NK-92 (cell line): Measurements from ENCODE around the gene ALLC.

Source experiments
- DNase-seq: peaks from one replicate; lab custom pipeline; 2025; ENCODE audit not compliant: unreplicated experiment; lab: John Stamatoyannopoulos, UW

ALLC gene

GRCh38 chr2:3675687-3676086, 17.7 kb downstream of the ALLC start:
- DNase-seq: no peak

DNA sequence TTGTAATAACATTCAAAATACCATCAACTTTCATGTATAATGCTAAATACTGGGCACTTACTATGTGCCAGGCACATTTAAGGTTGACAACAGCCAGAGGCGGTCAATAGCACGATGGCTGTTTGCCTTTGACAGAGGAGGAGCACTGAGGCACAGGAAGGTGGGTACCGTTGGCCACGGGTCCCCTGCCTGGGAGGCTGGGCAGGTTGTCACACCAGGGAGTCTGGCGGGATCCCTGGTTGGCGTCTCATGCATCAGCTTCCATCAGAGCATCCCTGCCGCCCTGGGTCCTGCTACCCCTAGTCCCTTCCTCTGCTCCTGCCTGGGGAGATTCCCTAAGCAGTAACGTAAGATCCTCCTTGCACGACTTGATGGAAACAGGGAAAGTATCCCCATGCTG, 19.4 kb downstream of the ALLC start:
- DNase-seq: no peak

DNA sequence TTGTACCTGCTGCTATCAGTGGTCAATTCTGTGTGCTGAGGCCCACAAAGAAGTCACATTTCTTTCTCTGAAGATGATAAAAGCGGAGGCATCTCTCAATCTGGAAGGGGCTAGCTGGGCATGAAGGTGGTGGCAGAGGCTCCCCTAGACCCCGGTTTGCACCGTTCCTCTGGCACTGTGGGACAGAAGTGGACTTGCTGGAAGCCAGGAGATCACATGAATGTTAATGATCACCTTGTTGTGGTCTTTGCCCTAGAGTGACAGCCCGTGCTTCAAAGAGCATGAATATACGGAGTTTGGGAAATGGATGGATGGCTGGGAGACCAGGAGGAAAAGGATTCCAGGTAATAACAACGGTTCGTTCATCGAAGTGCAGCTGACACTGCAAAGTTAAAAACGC, 20.2 kb downstream of the ALLC start:
- DNase-seq: no peak

DNA sequence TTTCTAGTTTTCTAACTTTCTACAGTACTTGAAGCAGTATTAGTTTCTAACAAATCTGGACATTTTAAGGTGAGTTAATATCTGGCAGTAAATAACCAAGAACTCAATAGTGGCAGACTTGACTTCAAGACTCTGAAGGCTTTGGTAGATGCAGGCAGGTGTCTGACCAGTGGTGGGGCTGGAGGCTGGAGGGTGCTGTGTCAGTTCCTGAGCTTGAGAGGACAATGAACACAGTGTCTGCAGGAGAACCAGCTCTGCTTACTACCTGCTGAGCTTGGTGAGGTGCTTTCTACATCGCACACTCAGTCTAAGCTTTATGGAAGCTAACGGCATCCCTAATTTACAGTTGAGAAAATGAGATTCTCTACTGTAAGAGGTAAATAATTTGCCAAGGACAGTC, 21.2 kb downstream of the ALLC start:
- no peak for DNase-seq

DNA sequence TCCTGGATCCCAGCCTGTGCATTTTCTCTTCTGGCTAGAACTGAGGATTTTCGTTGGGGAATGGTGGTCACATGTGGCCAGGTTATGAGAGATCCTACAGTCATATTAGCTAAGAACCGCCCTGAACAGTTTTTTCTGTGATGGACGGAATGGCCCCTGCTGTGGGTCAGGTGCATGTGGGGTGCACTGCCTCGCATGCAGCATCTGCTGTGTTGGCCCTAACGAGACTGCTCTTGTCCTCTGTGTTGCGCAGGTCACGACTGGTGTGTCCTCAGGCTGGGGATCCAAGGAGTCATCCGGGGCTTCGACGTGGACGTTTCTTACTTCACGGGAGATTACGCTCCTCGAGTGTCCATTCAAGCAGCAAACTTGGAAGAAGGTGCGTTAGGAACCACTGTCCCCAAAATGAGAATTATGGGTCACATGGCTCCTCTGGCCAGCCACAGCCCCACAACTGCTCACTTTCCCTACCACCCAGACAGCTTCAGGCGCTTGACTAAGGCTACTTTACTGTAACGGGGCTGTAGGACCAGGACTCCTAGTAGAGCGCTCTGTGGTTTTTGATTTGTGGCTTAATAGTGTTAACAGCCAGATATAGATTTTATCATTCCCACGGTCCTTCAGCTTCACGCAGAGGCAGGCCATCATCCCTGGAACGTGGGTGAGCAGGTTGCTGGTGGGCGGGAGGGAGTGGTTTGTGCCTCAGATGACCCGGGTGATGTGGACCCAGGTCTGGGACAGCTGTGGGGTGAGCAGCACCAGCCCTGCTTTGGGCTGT, 21.8 kb downstream of the ALLC start:
- DNase-seq: no peak

DNA sequence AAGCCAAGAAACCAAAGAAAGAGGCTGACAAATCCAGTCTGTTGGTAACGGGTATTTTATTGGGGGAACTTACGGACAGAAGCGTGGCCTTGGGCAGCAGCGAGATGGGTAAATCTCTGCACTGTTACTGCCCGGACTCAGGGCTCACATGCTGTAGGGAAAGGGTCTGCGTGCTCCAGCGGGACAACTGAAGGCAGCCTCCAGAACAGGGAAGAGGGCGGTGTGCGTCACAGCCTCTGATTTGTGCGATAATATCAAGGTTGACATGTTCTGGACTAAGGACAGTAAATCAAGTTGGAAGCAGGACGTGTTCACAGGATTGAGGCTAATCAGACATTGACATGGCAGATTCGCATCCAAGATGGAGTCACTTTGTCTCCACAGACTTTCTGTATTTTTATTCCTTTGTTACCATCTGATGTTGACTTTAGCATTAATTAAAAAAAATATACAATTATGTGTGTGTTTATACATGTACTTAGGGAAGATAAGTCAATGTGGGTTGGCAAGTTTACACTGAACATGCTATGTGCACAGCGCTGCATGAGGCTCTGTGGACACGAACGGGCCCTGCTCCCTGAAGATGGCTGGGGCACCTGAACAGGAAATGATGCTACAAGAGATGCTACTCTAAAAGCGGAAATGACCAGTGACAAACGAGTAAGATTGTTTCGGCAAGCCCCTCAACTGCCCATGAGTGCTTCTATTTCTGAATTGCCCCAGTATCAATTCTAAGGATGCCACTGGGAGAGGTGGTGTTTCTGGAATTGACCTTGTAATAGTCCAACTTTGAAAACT, 22.7 kb downstream of the ALLC start:
- DNase-seq: no peak

GRCh38 chr2:3681625-3682024, 23.6 kb downstream of the ALLC start:
- DNase-seq: no peak

DNA sequence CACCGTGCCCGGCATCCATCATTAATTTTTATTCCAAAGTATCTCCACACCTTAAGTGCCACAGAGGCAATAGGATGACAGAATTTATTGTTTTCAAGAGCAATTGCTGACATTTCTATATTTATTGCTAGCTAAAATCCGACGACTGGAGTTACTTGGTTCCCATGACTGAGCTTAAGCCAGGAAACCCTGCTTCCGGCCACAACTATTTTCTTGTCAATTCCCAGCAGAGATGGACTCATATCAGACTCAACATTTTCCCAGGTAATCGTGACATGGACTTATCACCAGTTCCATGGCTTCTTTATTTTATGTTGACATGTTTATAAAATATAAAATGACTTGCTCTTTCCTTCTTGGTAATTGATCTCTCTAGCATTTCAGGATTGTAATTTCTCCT, 24.8 kb downstream of the ALLC start:
- no peak for DNase-seq

DNA sequence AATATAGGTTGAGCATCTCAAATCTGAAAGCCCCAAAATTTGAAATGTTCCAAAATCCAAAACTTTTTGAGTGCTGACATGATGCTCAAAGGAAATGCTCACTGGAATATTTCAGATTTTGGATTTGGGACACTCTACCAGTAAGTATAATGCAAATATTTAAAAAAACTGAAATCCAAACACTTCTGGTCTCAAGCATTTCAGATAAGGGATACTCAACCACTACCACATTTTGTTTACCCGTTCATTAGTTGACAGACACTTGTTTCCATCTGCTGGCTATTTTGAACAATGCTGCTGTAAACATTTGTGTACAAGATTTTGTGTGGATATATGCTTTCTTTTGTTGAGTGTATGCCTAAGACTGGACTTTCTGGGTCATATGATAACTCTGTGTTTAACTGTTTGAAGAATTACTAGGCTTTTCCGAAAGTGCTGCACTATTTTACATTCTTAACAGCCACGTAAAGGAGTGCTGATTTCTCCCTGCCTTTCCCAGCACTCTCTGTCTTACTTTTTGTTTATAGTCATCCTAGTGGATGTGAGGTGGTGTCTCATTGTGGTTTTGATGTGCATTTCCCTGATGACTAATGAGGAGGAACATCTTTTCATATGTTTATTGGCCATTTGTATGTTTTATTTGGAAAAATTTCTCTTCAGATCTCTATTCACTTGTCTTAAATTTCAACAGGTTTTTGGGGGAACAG, 25.9 kb downstream of the ALLC start:
- no peak for DNase-seq

- no peak for DNase-seq
These were observed 32.2 kb downstream of the ALLC start for GRCh38 chr2:3689998-3690748.

- no peak for DNase-seq
These were observed 34.4 kb downstream of the ALLC start for GRCh38 chr2:3692375-3692774.

- DNase-seq: no peak
These were observed 38.5 kb downstream of the ALLC start for GRCh38 chr2:3696545-3696944.

GRCh38 chr2:3701071-3701470, 43.1 kb downstream of the ALLC start:
- no peak for DNase-seq

DNA sequence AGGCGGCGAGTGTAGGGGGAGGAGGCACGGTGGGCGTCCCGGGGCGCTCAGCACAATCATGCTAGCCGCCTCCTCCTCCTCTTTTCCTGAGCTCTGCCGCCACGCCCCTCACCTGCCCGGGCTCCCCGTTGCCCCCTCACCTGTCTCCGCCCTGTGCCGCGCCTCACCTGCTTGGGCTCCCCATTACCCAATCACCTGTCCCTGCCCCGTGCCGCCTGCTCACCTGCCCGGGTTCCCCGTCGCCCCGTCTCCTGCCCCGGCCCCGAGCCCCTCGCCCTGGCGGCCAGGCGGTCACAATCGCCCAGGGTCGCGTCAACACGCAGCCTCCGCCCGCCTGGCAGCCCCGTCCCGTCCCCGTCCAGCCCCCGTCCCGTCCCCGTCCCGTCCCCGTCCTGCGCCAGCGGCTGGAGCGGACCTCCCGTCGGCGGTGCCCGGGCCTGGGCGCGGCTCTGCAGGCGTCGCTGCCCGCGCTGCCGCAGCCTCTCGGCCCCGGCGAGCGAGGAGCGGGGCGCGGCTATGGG, 45.3 kb downstream of the ALLC start, which contains the start of gene DCDC2C:
TSS of gene DCDC2C (plus strand) at position 340 of the 521 bp plus-strand sequence. CDS start at position 517, 177 bp downstream.
- DNase-seq: no peak

DNA sequence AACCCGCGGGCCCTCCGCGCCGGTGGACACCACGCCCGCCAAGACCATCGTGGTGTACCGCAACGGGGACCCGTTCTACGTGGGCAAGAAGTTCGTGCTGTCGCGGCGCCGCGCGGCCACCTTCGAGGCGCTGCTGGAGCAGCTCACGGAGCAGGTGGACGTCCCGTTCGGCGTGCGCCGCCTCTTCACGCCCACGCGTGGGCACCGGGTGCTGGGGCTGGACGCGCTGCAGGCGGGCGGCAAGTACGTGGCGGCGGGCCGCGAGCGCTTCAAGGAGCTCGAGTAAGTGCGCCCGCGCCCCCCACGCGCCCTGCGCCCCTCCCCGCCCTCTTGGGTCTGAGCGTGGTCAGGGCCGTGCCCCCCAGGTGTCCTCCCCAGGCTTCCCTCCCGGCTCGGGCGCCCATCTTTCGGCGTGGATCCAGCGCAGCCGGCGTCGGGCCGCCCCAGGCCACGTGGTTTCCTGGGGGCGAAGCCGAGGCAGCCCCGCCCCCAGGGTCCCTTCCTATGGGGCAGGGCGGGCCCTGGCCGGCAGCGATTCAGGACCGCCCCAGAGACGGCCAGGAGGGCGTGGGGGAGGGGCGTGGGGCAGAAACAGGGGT, 45.9 kb downstream of the ALLC start:
- no peak for DNase-seq

DNA sequence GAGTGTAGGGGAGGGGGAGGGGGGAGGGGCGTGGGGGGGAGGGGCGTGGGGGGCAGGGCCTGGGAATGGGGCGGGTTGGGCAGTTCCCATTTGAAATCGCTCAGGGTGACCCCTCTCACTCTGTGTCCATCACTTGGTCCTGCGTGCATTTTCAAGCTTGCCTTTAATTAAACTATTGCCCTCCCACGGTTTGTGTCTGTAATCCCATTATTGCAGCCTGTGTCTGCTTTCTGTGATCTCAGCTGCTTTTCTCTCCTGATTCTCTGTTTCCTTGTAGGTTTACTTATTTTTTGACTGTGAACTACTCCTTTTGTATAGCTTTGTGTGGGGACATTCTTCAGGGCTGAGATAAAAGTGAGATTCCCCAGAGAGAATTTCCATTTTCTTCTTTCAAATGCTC, 46.7 kb downstream of the ALLC start:
- no peak for DNase-seq

DNA sequence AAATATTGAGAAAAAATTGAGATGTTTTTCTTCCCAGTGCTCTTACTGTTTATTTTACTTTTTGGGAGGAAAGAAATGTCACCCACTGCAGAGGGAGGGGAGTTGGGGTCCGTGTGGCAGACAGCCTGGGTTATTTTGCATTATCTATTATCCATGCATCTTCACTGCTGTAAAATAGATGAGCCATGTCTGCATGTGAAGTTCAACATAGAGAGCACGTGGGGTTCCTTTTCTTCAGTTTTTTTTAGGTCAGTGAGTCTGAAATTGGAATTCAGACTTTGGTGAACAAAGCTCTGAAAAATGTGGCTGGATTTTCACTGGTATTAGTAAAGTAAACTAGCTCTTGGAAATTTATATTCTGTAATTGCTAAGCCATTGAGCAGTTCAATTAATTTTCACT, 47.8 kb downstream of the ALLC start:
- no peak for DNase-seq

- no peak for DNase-seq
These were observed 48.9 kb downstream of the ALLC start for GRCh38 chr2:3706892-3707291.

DNA sequence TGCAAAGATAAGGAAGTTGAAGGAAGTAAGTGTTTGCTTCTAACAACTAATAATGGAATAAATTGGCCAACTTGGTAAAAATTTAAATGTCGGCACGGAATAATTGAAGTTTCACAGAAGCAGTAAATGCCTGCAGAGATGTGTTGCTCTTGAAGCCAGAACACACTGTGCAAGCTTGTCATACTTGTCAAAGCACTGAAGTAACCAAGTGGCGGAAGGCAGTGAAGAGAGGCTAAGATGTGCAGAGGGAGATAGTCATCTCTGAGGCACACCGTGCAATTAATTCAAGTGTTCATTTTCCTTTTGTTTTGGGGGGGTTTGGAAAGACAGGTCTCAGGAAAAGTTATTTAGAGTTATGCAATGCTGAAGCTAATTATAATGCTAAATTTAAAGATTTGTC, 50.6 kb downstream of the ALLC start:
- DNase-seq: no peak

DNA sequence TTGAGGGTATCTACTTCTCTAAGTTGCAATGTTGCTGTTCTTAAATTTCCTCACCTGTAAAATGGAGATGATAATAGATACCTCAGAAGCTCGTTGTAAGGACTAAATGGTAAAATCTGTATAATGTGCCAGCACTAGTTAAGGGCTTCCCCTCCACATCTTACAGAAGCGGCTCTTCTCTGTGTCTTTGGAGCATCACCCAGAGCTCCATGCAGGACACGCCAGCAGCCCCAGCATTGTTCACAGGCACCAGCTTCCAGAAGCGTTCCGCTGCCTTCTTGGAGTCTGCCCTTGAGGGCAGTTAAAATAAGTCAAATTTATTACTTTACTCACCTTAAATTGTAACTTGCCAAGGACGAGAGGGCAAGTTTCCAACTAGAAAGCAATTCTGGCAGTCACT, 51.2 kb downstream of the ALLC start:
- no peak for DNase-seq
